Measurements from ENCODE around the gene KCNQ4. TPM values are rescaled to one million over a fixed set of nuclear protein-coding genes. Genes with fewer than 3 reads are reported as not detected.

KCNQ4 gene
- total and polyA plus RNA-seq, 2 experiments from 2014 or later: 1.3 to 3.0 TPM

GRCh38 chr1:40793617-40794016, 10.0 kb downstream of the KCNQ4 start:
- Mint-ChIP-seq H3K9me3 (no peaks in the 10 kb centered on the region; the same call in 2 of the 3 replicates), H3K36me3 (ENCODE audit: low read depth) (no peaks in the 10 kb centered on the region; the same call in 2 of the 3 replicates), H3K4me3 (no peak overlapping the region), H3K27me3 (ENCODE audit: insufficient read depth, low read depth, poor library complexity) (peaks cover 9% of the 10 kb centered on the region), H3K4me1 (peaks cover 38% of the 10 kb centered on the region), H3K27ac (no peak overlapping the region)
- Histone ChIP-seq H3F3A (replicated peaks; ENCODE audit: low read depth) (no peaks in the 10 kb centered on the region), H3K9me2 (ENCODE audit: insufficient read depth) (no peaks in the 10 kb centered on the region), H3K4me1 (ENCODE audit: insufficient read depth) (no peaks in the 10 kb centered on the region; the same call in 1 of the 2 replicates), H3K4me3 (no peak overlapping the region), H3K27me3 (ENCODE audit: insufficient read depth) (no peaks in the 10 kb centered on the region), H2AFZ (no peak overlapping the region), H3K27ac (ENCODE audit: low read depth) (no peak overlapping the region), H3K36me3 (ENCODE audit: insufficient read depth) (no peaks in the 10 kb centered on the region), H4K20me1 (replicated peaks; ENCODE audit: insufficient read depth) (no peaks in the 10 kb centered on the region), H3K4me2 (no peak overlapping the region), H3K79me2 (replicated peaks; ENCODE audit: insufficient read depth) (no peaks in the 10 kb centered on the region)
- ATAC-seq (no peak), DNase-seq (ENCODE audit: low spot score) (no peak)
- TF ChIP-seq ZNF114 (CRISPR knock-in tag; IDR thresholded peaks at IDR 0.05) (no peak), JUNB (IDR thresholded peaks at IDR 0.05; ENCODE audit: unreplicated experiment) (no peak), ZNF462 (CRISPR knock-in tag; IDR thresholded peaks at IDR 0.05) (no peak), NANOG (IDR thresholded peaks at IDR 0.05; ENCODE audit: borderline replicate concordance) (no peak), ZNF331 (CRISPR knock-in tag; IDR thresholded peaks at IDR 0.05; ENCODE audit: low read depth) (no peak), EZH2phosphoT487 (IDR thresholded peaks at IDR 0.05; ENCODE audit: unreplicated experiment) (no peak)
- TF ChIP-seq, protein P1, sequence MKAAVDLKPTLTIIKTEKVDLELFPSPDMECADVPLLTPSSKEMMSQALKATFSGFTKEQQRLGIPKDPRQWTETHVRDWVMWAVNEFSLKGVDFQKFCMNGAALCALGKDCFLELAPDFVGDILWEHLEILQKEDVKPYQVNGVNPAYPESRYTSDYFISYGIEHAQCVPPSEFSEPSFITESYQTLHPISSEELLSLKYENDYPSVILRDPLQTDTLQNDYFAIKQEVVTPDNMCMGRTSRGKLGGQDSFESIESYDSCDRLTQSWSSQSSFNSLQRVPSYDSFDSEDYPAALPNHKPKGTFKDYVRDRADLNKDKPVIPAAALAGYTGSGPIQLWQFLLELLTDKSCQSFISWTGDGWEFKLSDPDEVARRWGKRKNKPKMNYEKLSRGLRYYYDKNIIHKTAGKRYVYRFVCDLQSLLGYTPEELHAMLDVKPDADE (IDR thresholded peaks at IDR 0.05): no peak

All from GM23338 (cell line).